HTERT RPE-1 (cell line): ENCODE results near the gene ELANE.
"Not testable (repeated sequence)": the region's sequence is repeated elsewhere in the genome, so short reads cannot be mapped to it uniquely, and the experiment has no call there.

Experiments used
- in situ Hi-C: fragments of 300-500 bp; cut with MboI; formaldehyde crosslinking; loops from 4 replicates; pipeline ENCODE4 v1.14.3; 2020; ENCODE audit warnings: low sequenced_read_pairs

ELANE gene

DNA sequence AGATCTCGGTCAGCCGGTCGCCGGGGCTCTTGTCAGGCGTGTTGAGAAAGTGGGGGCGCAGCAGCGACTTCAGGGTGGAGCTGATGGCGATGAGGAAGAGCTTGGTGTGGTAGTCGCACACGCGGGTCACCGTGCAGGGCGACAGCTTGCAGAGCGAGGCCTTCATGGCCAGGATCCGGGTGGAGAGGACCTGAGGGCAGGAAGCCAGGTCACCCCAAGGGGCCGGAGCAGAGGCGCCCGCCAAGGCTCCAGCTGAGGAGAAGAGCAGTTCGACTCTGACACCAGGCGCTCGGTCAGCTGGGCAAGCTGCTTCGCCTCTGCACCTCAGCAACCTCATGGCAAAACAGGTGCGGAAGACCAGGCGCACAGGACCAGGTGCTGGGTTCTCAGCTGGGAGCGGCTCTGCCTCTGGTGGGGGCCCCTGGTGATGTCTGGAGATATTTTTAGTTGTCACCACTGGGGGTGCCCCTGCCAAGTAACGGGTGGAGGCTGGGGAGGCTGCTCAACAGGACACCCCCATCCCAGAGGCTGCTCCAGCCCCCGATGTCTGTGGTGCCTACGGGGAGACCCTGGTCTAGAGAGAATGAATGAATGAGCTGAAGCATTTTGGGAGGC lies 23.3 kb downstream of the ELANE start:
- in situ Hi-C loops, result no loop called here

- in situ Hi-C loops, result no loop called here
Measured at GRCh38 chr19:876089-876488, 24.0 kb downstream of the ELANE start.

- in situ Hi-C loops, result no loop called here
Measured at GRCh38 chr19:876780-877314, 24.7 kb downstream of the ELANE start.

- in situ Hi-C loops, result not testable (repeated sequence)
Measured at GRCh38 chr19:877992-878660, 26.0 kb downstream of the ELANE start.

- in situ Hi-C loops, result not testable (repeated sequence)
Measured at GRCh38 chr19:878751-879561, 26.9 kb downstream of the ELANE start.

DNA sequence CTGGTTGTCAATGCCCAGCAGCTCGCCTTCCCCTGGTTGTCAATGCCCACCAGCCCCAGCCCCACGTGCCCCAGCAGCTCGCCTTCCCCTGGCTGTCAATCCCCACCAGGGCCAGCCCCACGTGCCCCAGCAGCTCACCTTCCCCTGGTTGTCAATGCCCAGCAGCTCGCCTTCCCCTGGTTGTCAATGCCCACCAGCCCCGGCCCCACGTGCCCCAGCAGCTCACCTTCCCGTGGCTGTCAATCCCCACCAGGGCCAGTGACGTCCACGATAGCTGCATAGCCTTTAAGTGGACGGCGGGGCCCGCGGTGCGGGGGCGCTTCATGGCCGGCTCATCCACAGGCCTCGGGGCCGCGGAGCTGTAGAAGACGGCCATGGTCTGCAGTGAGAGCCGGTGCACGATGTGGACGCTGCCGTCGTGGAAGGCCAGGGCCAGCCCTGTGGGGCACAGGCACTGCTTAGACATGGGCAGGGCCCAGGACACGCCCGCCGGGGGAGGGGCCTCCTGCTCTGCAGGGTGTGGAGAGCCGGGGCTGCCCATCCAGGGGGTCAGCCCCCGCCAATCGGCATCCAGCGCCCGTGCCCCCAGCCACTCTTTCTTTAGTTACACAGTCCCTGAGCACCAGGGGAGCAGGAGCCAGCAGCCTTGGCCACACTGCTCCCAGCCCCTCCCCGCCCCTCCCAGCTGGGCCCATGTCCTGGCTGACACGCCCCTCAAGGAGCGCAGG lies 27.8 kb downstream of the ELANE start:
- in situ Hi-C loops, result no loop called here

DNA sequence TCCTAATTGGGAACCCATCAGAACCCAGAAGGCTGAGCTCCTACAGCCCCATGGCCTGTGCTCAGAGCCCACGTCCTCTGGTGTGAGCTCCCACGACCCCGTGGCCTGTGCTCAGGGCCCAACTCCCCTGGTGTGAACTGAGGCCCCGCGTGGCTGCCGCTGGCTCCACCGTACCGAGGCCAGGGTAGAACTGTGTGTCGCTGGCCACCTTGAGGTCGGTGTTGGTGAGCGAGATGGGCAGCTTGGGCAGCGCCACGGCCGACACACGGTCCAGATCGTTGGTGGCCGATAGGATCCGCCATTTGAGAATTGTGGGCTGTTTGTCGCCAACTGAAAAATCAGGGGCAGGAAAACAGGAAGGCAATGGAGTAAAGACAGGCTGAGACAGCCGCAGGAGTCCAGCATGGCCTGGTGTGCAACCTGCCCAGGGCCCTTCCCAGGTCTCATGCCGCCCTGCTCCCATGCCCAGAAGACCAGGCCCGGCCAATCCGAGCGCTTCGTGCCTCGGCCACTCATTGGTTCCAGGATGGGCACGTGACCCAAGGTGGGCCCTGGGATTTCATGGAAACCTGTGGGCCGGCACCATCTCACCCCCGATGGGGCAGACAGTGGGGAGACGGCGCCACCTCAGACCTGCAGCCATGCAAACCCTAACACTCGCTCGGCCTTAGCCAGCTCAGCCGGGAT lies 29.4 kb downstream of the ELANE start:
- in situ Hi-C loops, result no loop called here

DNA sequence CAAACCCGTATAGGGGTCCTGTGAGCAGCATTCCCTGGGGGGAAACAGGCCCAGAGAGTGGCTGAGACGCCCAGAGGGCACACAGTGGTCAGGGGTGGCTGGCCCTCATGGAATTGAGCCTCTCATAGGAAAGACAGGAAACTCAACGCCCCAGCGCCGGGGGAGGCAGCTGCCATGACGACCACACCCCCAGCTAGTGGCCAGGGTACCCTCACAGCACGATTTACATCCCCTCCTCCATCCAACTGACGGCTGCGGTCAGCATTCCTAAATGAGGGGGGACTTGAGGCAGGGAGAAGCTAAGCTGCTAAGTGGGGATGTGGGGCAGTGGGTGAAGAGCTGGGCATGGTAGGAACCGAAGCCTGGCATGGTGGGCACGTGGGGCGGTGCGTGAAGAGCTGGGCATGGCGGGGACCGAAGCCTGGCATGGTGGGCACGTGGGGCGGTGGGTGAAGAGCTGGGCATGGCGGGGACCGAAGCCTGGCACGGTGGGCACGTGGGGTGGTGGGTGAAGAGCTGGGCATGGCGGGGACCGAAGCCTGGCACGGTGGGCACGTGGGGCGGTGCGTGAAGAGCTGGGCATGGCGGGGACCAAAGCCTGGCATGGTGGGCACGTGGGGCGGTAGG lies 30.9 kb downstream of the ELANE start:
- in situ Hi-C loops, result no loop called here

DNA sequence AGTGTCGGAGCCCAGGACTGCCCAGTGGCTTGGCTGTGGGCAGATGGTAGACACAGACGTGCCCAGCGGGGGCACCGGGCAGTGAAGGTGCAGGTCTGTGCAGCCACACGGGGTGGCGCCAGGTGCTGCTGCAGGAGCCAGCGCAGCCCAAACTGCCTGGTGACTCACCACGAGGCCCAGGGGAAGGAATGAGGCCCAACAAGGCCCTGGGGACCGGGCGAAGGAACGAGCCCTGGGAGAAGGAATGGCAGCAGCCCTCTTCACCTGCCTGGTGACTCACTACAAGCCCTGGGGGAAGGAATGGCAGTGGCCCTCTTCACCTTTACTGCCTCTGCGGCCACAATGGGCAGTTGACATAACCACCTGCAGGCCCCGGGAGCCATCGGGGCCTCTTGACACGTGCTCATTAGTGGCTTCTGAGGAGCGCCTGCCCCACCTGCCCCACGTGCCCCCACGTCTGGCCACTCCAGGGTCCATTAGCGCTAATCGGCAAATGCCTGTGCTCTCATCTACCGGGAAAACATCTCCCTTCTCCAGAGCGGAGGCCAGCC lies 31.6 kb downstream of the ELANE start:
- in situ Hi-C loops, result no loop called here

DNA sequence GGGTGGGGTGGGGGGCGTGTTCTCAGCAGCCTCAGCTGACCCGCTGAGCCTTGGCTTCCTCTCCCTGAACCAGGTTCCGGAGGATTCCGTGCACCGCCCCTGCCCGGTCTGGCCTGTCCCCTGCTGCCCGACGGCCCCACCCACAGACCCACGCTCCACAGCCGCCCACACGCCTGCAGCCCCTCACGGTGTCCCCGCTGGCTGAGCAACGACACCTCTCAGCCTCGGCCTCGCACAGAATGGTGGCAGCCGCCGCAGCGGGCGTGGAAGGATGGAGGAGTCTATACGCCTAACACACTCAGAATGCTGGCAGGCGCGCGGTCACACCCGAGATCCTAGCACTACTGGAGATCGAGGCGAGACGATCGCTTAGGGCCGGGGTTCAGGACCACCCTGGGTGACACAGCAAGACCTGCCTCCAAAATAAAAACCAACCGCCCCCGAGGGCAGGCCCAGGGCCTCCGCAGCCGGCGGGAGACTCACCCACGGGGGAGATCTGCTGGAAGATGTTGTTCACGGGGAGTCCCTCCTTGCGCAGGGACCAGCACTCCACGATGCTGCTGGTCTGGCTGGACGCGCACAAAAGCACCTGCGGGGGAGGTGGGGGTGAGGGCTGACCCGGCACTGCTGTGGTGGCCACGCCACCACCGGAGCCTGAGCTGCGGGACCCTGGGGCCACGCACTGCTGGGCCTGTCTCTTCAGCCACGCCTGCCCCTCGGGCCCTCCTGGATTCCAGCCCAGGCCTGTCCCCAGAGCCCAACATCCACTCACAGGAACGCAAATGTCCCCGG lies 32.5 kb downstream of the ELANE start:
- in situ Hi-C loops, result no loop called here

GRCh38 chr19:885536-886224 lies 33.6 kb downstream of the ELANE start:
- in situ Hi-C loops, result no loop called here

GRCh38 chr19:887072-887471 lies 35.0 kb downstream of the ELANE start:
- in situ Hi-C loops, result no loop called here

GRCh38 chr19:887599-887998 lies 35.5 kb downstream of the ELANE start:
- in situ Hi-C loops, result no loop called here

DNA sequence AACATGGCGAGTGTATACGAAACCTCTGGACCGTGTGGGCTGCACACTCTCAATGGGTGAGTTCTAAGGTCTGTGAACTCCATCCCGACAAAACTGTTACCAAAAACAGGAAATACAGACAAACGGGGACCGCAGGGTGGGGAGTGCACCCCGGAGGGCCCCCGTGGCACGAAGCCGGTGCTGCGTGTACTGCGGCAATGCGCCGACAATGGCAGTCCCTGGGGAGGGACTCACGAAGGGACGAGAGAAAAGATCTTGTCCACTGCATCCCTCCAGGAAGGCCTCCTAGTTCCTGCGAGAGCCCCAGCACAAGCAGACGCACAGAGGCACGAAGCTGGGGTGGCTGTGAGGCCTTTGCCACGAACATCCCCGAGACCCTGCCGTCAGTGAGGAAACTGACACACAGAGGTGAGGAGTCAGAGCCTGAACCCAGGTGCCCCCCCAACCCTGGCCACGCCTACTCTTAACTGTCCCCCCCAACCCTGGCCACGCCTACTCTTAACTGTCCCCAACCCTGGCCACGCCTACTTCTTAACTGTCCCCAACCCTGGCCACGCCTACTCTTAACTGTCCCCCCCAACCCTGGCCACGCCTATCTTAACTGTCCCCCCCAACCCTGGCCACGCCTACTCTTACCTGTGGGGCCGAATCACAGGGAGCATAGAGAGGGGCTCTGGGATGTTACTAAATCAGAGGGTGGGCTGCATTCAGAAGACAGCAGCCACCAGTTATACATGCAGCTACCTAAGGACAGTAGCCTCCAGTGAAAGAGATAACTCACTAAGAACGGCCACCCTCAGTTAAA lies 36.7 kb downstream of the ELANE start:
- in situ Hi-C loops, result no loop called here

- in situ Hi-C loops, result no loop called here
Measured at GRCh38 chr19:889662-890295, 37.7 kb downstream of the ELANE start.

DNA sequence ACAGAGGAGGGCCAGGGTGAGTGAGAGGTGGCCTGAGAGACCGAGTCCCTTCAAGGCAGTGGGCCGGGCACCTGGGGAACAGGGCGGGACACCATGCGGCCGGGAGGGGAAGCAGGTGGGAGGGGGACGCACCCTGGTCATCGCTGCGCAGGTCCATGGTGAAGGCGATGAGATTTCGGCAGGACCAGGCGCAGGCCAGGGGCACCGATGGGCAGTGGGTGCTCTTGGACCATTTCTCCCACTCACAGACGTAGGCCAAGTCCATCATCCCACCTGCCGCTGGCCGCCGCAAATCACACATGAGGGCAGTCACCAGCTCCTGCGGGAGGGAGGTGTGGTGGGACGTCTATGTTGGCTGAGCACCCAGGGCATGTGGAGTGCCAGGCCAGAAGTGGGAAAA lies 38.7 kb downstream of the ELANE start:
- in situ Hi-C loops, result no loop called here
